ENCODE data around the gene AFF3.

DNA sequence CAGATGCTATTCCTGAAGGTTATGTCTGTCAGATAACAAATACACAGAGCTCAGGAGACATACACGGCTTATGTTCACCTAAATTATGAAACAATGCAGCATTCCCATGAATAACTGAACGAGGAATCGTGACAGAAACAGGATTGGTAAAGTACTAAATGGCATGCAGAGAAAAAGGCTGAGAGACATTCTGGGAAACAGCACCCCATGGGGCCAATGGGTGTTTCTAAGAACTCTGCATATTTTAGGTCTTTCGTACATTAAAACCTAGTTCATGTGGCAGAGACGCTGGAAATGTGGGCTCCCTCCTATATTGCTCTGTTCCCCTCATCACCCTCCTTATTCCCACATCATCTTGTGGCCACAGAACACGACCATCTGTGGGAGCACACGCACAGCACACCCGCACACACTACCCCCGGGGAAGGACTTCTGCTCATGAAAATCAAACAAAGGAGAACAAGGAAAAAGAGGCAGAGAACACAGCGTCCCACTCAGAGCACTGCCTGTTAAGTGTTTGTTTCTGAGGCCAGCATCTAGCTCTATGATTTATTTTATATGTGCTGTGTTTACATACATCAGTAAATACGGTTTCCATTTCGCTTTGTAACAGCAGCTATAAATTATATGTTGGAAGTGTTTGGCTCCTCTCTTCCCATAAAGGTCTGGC, 143.6 kb downstream of the AFF3 start:
- TF ChIP-seq, protein P1, sequence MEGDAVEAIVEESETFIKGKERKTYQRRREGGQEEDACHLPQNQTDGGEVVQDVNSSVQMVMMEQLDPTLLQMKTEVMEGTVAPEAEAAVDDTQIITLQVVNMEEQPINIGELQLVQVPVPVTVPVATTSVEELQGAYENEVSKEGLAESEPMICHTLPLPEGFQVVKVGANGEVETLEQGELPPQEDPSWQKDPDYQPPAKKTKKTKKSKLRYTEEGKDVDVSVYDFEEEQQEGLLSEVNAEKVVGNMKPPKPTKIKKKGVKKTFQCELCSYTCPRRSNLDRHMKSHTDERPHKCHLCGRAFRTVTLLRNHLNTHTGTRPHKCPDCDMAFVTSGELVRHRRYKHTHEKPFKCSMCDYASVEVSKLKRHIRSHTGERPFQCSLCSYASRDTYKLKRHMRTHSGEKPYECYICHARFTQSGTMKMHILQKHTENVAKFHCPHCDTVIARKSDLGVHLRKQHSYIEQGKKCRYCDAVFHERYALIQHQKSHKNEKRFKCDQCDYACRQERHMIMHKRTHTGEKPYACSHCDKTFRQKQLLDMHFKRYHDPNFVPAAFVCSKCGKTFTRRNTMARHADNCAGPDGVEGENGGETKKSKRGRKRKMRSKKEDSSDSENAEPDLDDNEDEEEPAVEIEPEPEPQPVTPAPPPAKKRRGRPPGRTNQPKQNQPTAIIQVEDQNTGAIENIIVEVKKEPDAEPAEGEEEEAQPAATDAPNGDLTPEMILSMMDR (IDR thresholded peaks at IDR 0.05), result no peak
- no peak for TF ChIP-seq POLR2A (IDR thresholded peaks at IDR 0.05)
